ENCODE measurements around the gene PFAS.

Gene PFAS

DNA sequence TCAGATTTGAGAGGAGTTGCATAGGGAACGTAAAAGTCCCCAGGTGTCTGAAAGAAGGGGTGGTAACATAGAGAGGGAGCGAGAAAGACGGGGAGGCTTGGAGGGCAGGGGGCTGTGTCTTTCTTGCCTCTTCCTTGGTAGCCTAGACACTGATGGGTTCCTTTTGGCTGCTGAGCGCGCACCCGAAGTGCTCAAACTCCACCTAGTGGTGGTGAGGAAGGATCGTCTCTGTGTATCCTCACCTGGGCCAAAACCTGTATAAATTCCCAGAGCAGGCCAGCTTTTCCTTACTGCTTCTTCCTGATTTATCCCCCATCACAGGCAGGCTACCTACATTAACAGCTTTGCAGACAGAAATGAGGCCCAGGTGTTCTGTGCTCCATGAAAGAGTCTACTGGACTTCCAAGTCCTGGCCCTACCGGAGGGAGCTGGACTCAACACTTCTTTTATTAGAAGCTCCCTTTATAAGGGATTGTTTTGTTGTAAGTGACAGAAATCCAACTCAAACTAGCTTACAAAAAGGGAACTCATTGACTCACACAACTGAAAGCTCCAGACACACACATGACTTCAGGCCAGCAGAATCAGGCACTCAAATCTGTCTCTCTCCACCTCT is 51.6 kb downstream of the PFAS start:
- Histone ChIP-seq H3K27ac (ENCODE audit: low read depth, low read length) (no peak overlapping the region), H3K4me2 (ENCODE audit: low read depth, low read length, poor library complexity, severe bottlenecking) (no peak overlapping the region)

GRCh38 chr17:8310601-8311123 is 61.6 kb downstream of the PFAS start:
- TF ChIP-seq EZH2phosphoT487 (conservative IDR thresholded peaks at IDR 0.05; ENCODE audit: low read length) (no peak), CTCF (IDR thresholded peaks at IDR 0.05; ENCODE audit: insufficient read depth, low read length, poor library complexity, severe bottlenecking) (no peak)
- Histone ChIP-seq H3K9ac (ENCODE audit: low read length) (no peak overlapping the region), H3K9me2 (replicated peaks; ENCODE audit: insufficient read depth, low read length) (no peaks in the 10 kb centered on the region), H3F3A (ENCODE audit: insufficient read depth) (no peaks in the 10 kb centered on the region), H3K27ac (ENCODE audit: low read depth, low read length) (no peak overlapping the region), H3K4me2 (ENCODE audit: low read depth, low read length, poor library complexity, severe bottlenecking) (no peak overlapping the region), H3K4me3 (ENCODE audit: insufficient read depth, low read length, poor library complexity, severe bottlenecking) (no peak overlapping the region), H4K20me1 (ENCODE audit: low read depth, low read length) (no peaks in the 10 kb centered on the region), H3K9me3 (ENCODE audit: insufficient read depth, low read length) (no peaks in the 10 kb centered on the region), H2AFZ (ENCODE audit: low read depth, low read length, severe bottlenecking) (no peak overlapping the region), H3K27me3 (ENCODE audit: low read length) (no peaks in the 10 kb centered on the region), H3K36me3 (ENCODE audit: low read length) (no peaks in the 10 kb centered on the region), H3K79me2 (ENCODE audit: insufficient read depth, low read length) (no peaks in the 10 kb centered on the region)

More for the DNA sequence above, 51.6 kb downstream of the PFAS start:
- H3K9me2 ChIP-seq (replicated peaks; ENCODE audit: insufficient read depth, low read length) = no peaks in the 10 kb centered on the region
- H3K27me3 ChIP-seq (ENCODE audit: low read length) = no peaks in the 10 kb centered on the region
- H3K9me3 ChIP-seq (ENCODE audit: insufficient read depth, low read length) = no peaks in the 10 kb centered on the region
- no peak overlapping the region for H3K9ac ChIP-seq (ENCODE audit: low read length)
- TF ChIP-seq CTCF (IDR thresholded peaks at IDR 0.05; ENCODE audit: insufficient read depth, low read length, poor library complexity, severe bottlenecking) (peak; percentile 41), EZH2phosphoT487 (conservative IDR thresholded peaks at IDR 0.05; ENCODE audit: low read length) (no peak)
- H4K20me1 ChIP-seq (ENCODE audit: low read depth, low read length) = no peaks in the 10 kb centered on the region
- H3K36me3 ChIP-seq (ENCODE audit: low read length) = no peaks in the 10 kb centered on the region
- peaks cover 9% of the 10 kb centered on the region; the same call in 1 of the 2 replicates for H3F3A ChIP-seq (ENCODE audit: insufficient read depth)
- peak overlapping the region; percentile 33 for H2AFZ ChIP-seq (ENCODE audit: low read depth, low read length, severe bottlenecking)
- no peaks in the 10 kb centered on the region for H3K79me2 ChIP-seq (ENCODE audit: insufficient read depth, low read length)
- no peak overlapping the region for H3K4me3 ChIP-seq (ENCODE audit: insufficient read depth, low read length, poor library complexity, severe bottlenecking)

- TF ChIP-seq CTCF (IDR thresholded peaks at IDR 0.05; ENCODE audit: insufficient read depth, low read length, poor library complexity, severe bottlenecking) (no peak), EZH2phosphoT487 (conservative IDR thresholded peaks at IDR 0.05; ENCODE audit: low read length) (no peak)
- no peak overlapping the region for H3K4me2 ChIP-seq (ENCODE audit: low read depth, low read length, poor library complexity, severe bottlenecking)
- H3K9ac ChIP-seq (ENCODE audit: low read length) = no peak overlapping the region
- H3K9me2 ChIP-seq (replicated peaks; ENCODE audit: insufficient read depth, low read length) = no peaks in the 10 kb centered on the region
- no peaks in the 10 kb centered on the region for H3K27me3 ChIP-seq (ENCODE audit: low read length)
- no peak overlapping the region for H3K27ac ChIP-seq (ENCODE audit: low read depth, low read length)
- H2AFZ ChIP-seq (ENCODE audit: low read depth, low read length, severe bottlenecking) = no peak overlapping the region
- H4K20me1 ChIP-seq (ENCODE audit: low read depth, low read length) = no peaks in the 10 kb centered on the region
- H3K4me3 ChIP-seq (ENCODE audit: insufficient read depth, low read length, poor library complexity, severe bottlenecking) = no peak overlapping the region
- H3K36me3 ChIP-seq (ENCODE audit: low read length) = no peaks in the 10 kb centered on the region
- H3K9me3 ChIP-seq (ENCODE audit: insufficient read depth, low read length) = no peaks in the 10 kb centered on the region
- no peaks in the 10 kb centered on the region for H3K79me2 ChIP-seq (ENCODE audit: insufficient read depth, low read length)
- no peaks in the 10 kb centered on the region for H3F3A ChIP-seq (ENCODE audit: insufficient read depth)
These were observed 62.2 kb downstream of the PFAS start for GRCh38 chr17:8311131-8311790.
